ENCODE measurements around the gene DNHD1. TPM values are rescaled to one million over a fixed set of nuclear protein-coding genes. Genes with fewer than 3 reads are reported as not detected.
A peak's percentile ranks its signal among the peaks of the same experiment; 100 is the strongest.

The DNHD1 gene
- polyA plus RNA-seq, 12 donors = 3.7 to 12.6 (median 8.2) TPM; not detected in 1

DNA sequence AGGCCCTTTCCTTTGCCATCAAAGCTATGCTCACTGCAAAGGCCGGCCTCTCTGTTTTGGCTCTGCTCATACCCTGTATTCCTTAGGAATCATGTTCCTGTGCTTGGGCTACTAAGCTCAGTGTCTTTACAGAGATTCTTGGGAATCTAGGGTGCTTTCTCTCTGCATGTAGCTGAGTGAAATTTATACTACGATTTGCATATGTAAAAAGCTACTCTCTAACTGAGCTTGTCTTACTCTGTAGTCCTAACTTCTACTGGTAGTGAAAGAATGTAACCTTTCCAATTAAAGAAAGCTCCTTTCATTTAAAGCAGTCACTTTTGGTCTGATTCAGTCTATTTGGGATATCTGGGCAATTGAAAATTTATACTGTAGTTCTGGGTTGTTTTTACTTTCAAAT is 32.2 kb downstream of the DNHD1 start:
- no peak for DNase-seq

DNA sequence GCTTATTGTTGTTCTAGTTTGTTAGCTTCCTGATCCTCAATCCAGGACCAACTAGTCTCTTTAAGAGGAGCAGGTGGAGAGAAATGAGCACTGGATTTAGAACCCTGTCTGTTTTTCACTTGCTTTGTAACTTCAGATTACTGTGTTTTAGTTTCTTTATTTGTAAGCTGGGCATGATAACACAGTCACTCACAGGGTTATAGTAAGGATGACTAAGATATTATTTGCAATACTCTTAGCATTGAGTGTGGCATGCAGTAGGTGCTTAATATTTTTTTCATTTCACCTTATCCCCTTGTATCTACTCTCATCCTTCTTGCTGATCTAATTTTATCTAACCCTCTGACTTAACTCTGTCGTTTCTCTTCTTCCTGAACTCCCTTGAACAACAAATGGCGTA is 33.8 kb downstream of the DNHD1 start:
- no peak for DNase-seq

DNA sequence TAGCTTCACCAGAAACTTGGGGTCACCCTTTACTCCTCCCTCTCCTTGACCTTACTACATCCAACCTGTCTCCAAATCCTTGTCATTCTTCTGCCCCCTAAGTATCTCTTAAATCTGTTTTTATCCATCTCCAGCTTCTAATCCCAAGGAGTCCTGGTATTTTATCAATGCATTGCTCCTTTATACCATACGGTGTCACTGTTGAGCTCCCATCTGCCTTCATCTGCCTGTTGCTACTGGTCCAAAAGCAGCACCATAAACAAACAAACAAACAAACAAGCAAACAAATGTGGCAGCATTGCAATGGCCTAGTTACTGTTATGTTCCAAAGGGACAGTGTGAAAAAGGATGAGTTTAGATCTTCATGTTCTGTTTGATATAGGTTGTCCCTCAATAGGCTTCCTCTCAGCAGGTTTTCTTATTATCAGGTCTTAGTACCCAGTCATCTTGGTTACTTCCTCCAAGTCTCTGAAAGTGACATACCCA is 34.2 kb downstream of the DNHD1 start:
- peak; percentile 60 for DNase-seq

DNA sequence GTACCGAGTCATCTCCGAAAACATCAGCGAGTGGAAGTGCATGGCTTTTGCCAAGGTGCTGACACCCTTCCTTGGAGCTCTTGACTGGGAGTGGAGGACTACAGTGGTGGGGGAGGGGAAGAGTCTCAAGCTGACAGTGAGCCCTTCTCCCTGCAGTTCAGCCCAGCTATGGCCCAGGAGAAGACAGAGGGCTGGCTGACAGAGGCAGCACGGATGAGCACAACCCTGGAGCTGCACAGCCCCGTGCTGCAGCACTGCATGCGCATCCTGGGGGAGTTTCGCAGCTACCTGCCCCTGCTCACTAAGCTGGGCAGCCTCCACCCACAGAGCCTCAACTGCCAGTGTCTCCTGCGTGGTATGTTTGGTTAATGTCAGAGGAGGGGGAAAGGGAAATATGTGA is 41.4 kb downstream of the DNHD1 start:
- DNase-seq = no peak

DNA sequence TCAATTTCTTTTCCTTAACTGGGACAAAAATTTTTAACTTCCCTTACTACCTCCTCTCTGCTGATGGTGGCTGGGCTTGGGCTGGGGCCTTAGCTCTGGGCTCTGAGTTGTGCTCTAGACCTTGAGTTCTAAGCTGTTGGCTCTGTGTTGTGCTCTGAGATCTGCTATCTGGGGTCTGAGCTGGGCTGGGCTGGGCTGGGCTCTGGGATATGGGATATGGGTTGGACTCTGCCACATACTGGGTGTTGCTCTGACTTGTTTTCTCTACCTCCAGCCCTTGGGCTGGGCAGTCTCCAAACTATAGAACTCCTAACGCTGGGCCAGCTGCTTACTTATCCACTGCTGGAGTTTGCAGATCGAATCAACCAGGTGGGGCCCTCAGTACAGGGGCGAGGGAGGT is 41.9 kb downstream of the DNHD1 start:
- no peak for DNase-seq

DNA sequence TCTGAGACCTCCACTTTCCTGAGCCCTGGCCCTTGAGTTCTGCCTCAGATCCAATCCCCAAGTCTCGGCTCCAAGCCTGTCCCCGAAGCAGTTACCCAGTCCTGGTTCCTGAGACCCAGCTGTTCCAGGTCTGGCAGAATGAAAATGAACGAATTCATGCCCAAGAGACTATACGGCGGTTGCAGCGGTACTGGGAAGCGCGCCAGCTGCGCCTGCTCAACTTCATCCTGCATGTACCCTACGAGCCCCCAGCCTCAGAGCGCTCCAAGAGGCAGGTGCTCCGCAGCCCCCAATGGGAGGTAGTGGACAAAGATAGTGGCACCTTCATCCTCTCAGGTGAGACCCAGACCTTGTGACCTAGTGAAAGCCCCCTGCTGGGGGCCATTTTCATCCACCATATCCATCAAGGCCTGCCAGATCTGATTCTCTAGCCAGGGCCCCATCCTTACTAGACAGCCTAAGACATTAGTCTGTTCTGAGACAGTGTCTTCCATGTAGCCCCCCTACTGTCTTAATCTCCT is 42.7 kb downstream of the DNHD1 start:
- no peak for DNase-seq

DNA sequence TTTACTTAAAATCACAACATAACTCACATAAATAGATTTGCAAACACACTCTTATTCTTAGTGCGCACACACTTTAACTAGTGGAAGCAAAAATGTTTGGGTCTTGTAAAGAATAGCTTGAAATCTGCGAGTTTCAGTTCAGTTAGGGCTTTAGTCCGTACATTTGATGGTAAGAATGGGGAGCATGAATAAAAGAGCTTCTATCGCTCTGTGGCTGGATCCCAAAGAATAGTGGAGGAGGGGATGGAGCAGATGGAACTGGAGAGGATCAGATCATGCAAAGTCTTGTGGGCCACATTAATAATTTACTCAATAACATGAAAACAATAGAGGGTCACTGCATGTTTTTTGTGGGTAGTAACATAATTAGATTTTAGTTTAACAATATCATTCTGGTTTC is 44.3 kb downstream of the DNHD1 start:
- DNase-seq = no peak

DNA sequence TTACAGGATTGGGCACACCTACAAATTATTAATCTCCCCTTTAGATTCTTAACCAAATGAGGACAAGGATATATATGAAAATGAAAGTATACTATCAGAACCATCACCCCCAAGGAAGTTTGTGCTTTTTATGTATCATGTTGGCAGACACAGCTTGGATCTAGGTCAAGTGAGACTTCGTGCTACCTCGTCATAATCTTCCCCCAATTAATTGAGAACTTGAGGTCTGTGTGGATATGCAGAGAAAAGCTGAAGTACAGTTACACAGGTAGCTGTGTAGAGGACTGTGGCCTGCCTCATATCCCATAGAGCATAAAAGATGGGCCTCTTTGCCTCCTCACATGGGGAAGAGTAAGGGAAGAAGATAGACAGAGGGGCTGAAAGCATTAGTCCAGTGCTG is 45.6 kb downstream of the DNHD1 start:
- no peak for DNase-seq

DNA sequence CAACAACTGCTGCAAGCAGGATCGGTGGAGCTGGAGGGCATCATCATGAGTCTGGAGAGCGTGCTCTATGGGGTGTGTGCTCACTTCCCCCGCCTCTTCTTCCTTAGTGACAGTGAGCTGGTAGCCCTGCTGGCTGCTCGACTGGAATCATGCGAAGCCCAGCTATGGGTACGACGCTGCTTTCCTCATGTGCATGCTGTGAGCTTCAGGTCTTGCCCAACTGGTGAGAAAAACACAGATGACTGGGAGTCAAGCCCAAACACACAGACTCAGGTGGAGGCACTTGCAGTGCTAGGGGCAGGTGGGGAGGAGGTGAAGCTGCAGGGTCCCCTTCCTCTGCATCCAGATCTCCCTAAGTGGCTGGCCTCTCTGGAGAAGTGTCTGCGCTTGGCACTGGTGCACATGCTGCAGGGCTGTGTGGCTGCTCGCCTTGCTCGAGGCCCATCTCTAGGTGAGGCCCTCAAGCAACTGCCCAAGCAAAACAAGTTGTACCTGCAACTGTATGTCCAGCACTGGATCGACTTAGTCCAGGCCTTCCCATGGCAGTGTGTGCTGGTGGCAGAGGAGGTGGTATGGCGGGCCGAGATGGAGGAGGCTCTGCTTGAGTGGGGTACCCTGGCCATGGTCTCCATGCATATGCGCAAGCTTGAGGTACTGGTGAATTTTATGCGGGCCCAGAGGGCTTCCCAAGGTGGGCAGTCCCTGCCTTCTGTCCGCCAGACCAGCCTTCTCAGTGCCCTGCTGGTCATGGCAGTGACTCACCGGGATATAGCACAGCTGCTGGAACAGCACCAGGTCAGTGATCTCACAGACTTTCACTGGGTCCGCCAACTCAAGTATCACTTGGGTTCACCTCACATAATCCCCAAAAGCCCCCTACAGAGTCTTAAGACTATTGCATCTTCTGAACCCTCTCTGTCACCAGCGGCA is 48.1 kb downstream of the DNHD1 start:
- DNase-seq = no peak

DNA sequence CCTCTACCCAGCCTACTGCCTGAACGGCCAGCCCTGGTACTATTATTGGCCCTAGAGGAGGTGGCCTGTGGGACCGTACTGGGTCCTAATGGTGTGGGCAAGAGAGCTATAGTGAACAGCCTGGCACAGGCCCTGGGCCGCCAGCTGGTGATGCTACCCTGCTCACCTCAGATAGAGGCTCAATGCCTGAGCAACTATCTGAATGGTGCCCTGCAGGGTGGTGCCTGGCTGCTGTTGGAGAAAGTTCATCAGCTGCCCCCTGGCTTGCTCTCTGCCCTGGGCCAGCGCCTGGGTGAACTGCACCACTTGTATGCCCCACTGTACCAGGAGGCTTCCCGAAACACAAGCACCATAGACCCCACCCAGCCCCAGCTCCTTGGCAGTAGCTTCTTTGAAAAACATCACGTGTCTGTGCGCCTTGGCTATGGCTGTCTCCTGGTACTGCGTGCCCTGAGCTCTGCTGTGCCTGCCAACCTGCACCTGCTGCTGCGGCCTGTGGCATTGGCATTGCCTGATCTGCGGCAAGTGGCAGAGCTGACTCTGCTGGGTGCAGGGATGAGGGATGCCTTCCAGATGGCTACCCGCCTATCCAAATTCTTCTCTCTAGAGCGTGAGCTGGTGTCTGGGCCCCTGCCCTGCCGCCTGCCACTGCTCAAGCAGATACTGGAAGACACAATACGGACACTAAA is 49.0 kb downstream of the DNHD1 start:
- no peak for DNase-seq

DNA sequence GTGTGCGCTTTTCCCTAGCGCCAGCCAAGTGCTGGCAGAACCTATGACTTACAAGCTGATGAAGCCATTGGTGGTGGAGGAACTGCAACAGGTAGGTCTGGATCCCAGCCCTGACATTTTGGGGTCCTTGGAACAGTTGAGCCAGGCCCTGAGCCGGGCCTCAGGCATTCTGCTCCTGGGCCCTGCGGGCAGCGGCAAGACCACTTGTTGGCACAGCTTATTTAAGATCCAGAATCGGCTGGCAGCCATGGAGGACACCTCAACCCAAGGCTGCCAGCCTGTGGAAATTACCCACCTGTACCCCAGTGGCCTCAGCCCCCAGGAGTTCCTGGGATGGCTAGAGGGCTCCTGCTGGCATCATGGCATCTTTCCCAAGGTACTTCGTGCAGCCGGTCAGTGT is 49.7 kb downstream of the DNHD1 start:
- no peak for DNase-seq

DNA sequence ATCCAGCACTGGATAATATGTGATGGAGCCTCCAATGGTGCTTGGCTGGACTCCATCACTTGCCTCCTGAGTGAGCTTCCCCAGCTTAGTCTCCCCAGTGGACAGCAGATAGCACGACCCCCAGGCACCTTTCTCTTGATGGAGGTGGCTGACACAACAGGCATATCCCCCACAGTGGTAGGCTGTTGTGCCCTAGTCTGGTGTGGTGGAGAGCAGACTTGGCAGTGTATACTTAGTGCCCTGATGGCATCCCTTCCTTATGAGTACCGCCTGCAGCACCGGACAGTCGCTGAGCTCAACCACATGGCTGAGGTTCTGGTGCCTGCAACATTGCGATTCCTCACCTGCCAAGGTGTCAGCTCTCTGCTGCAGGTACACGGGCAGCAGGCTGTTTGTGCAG is 50.1 kb downstream of the DNHD1 start:
- DNase-seq = no peak

DNA sequence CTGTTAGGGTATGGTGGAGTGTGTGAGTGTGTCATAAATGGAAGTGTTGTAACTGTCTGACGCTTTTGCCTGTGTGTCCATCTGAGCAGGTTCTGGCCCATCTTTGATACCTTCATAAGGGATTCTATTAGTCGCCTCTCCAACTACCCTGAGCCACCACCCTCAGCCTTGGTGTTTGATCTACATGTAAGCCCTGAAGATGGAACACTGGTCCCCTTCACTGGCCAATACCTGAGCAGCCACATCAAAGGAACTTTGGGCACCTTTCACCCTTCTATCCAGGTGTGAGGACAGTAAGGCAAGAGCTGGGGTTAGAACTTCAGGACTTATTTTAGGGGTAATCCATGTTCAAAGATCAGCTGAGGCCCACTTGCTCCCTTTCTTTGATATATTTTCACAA is 51.0 kb downstream of the DNHD1 start:
- no peak for DNase-seq

DNA sequence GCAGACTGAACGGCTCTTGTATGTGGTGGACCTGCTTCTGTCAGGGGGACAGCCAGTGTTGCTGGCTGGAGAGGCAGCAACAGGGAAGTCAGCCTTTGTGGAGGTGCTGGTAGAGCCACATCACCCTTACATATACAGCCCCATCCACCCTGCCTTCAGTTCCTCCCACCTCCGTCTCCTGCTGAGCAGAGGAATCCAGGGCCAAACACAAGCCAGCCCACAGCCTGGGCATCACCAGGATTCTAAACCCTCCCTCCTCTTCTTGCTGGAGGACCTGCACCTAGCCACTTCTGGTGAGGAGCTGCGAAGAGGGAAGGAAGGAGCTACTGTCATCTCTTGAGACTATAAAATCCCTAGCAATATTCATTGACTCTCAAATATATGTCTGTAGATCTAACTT is 51.6 kb downstream of the DNHD1 start:
- DNase-seq = no peak

DNA sequence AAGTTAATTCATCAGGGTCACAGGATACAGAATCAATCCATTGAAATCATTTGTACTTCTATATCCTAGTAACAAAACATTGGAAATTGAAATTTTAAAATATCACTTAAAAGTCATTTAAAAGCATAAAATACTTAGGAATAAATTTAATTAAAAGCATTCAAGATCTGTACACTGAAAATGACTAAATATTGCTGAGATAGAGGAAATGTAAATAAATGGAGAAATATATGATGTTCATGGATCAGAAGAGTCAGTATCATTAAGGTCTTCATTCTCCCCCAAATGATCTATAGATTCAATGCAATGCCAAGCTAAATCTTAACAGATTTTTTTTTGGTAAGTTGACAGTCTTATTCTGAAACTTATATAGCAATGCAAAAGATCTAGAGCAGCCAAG is 56.6 kb downstream of the DNHD1 start:
- no peak for DNase-seq

DNA sequence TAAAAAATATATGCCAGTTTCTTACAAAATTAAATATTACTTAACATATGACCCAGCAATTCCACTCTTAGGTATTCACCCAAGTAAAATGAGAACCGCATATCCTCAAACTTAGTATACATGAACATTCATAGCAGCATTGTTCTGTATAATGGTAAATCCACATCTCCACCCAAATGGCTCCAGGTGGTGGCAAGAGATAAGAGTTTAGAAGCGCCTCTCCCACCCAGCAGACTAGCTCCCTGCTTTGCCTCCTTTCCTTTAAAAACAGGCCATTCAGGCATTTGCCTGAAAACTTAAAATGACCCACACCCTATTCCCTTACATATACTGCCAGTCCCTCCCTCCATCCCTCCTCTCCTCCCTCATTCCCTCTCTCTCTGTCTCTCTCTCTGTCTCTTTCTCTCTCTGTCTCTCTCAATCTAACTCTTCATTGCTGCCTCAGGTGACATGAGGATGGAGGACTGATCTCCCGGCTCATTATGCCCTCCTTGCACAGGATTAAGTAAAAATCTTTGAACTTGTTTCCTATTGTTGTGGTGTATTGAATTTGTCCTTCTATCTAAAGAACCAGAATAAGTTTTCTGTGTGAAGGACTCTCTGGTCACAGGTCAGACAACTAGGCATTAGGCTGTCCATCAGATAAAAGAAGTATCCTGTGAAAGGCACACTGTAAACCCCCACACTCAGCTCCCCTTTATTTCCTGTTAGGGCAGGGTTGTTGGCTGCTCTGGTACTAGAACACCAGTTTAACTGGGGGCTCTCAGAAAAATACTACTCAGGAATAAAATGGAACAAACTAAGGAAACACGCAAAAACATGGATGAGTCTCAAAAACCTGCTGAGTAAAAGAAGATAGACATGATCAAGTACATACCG is 58.0 kb downstream of the DNHD1 start:
- no peak for DNase-seq

DNA sequence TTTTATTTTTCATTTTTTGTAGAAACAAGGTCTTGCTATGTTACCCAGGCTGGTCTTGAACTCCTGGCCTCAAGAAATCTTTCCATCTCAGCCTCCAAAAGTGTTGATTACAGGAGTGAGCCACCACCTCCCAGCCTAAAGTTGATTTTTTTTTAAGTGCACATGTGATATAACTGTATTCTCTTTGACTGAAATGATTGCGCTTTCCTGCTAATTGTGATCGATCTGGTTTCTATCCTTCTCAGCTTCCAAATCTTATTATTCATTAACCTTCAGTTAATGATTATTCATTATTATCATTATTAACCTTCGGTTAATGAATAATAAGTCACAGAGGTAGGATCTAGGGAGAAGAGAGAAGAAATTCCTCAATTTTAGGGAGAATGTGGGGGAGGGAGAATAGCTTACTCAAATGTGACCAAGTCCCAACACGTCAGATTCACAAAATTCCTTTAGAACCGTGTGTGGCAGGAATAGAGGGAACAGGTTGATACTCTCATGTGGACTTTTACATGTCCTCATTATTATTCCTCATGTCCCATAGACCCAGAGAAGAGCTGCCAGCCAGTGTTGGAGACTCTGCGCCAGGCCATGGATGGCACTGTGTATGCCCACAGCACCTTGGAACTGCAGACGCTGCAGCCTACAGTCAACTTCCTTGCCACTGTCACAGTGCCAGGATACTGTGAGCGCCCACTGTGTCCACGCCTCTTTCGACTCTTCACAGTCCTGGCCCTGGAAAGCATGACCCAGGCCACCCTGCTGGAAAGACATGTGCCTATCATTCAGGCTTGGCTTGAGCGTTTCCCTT is 59.3 kb downstream of the DNHD1 start:
- no peak for DNase-seq

DNA sequence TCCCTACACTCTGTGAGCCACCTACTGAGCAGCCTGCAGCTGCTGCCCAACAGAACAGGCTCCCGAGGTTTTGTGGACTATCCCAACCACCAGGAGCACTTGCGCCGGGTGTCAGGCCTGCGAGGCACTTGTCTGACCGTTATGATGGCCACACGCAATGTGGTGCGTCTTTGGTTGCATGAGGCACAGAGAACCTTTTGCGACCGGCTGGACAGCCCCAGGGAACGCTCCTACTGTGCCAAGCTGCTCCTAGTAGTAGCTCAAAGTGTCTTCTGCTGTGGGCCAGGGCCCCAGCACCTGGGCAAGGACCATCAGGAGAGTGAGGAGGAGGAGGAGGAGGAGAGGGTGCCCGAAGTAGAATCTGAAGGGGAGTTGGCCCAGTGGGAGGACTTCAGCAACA is 60.0 kb downstream of the DNHD1 start:
- no peak for DNase-seq

DNA sequence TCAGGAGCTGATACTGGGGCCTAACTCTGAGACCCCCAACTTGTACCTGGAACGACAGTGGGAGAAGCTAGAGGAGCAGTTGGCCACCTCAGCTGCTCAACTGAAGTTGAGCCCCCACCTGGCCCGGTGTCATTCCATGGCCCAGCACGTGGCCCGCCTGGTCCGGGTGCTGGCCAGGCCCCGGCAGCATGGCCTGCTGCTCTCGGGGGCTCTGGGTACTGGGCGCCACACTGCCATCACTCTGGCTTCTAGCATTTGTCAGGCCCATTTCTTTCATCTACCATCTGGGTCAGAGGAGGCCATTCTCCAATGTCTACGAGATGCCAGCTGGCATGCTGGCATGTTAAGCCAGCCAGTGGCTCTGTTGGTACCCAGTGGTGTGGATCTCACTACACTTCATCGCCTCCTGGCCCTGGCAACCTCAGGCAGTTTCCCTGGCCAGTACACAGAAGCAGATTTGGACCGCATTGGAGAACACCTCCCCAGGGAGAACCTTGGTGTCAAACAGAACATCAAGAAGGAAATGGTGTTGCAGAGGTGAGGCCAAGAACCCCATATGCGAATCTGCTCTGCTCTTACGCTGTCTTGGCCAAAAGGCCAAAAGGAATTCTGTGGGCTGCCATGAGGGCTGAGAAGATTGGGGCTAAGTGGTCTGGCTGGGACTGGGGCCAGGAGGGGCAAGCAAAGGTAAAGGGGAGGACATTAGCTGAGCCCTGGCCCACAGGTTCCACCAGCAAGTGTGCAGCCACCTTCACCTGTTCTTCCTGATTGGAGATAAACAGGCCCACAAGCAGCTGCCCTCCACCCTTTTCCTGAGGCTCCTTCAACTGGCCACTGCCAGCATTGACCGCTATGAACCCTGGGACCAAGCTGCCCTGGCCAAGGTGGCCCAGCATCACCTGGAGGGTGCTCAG is 60.9 kb downstream of the DNHD1 start:
- DNase-seq = no peak

DNA sequence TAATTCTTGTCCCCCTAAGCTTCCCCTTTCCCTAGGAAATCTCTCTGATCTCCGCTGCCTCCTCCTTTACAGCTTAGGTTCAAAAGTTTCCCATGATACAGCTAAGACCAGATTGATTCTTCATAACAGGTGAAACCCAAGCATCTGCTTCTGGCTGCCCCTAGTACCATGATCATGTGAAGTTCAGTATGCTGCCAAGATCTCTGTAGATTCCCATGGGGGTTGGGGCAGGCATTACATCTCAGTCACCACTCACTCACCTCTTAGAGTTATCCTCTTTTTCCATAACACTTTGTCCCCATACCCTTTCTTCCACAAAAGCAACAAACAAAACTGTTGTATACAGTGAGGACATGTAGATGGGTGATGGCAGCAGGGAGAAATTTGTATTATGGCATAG is 62.3 kb downstream of the DNHD1 start:
- no peak for DNase-seq

All from muscle of arm (tissue), 12 donors.